H9 (cell line): ENCODE results near the gene CRACR2A. TPM values are rescaled to one million over a fixed set of nuclear protein-coding genes. Genes with fewer than 3 reads are reported as not detected.

Experiments used
- DNase-seq: peaks from one replicate; pipeline ENCODE4 v3.0.0-alpha.2; 2017
- H2AFZ ChIP-seq: one replicate; pipeline ENCODE4 v1.6.1; 2013; ENCODE audit warnings: mild to moderate bottlenecking, low read length, control low read depth, moderate library complexity
- H2AK5ac ChIP-seq: 2 replicates; pipeline ENCODE4 v1.6.1; 2013; ENCODE audit warnings: low read length, control low read depth, mixed read lengths; ENCODE audit not compliant: insufficient read length
- H2BK120ac ChIP-seq: one replicate; pipeline ENCODE4 v1.6.1; 2013; ENCODE audit warnings: low read depth, mild to moderate bottlenecking, low read length, control low read depth, inconsistent platforms; ENCODE audit not compliant: poor library complexity, severe bottlenecking
- H2BK12ac ChIP-seq: 2 replicates; pipeline ENCODE4 v1.6.1; 2013; ENCODE audit warnings: low read length, control low read depth, mixed read lengths, low read depth; ENCODE audit not compliant: insufficient read length
- H2BK15ac ChIP-seq: 2 replicates; pipeline ENCODE4 v1.6.1; 2013; ENCODE audit warnings: low read depth, low read length, control low read depth
- H2BK20ac ChIP-seq: one replicate; pipeline ENCODE4 v1.6.1; 2013; ENCODE audit warnings: low read depth, mild to moderate bottlenecking, low read length, control low read depth, inconsistent platforms; ENCODE audit not compliant: poor library complexity, severe bottlenecking
- H2BK5ac ChIP-seq: 2 replicates; pipeline ENCODE4 v1.6.1; 2013; ENCODE audit warnings: low read length, control low read depth, mixed read lengths; ENCODE audit not compliant: insufficient read length
- H3K14ac ChIP-seq: 2 replicates; pipeline ENCODE4 v1.6.1; 2013; ENCODE audit warnings: low read length, control low read depth; ENCODE audit not compliant: insufficient read depth
- H3K18ac ChIP-seq: 2 replicates; pipeline ENCODE4 v1.6.1; 2013; ENCODE audit warnings: low read depth, mild to moderate bottlenecking, mixed read lengths, low read length, control low read depth; ENCODE audit not compliant: insufficient read length
- H3K23ac ChIP-seq: 2 replicates; pipeline ENCODE4 v1.6.1; 2013; ENCODE audit warnings: low read length, control low read depth, mixed read lengths, low read depth; ENCODE audit not compliant: insufficient read length
- H3K23me2 ChIP-seq: 2 replicates; pipeline ENCODE4 v1.6.1; 2013; ENCODE audit warnings: low read depth, mild to moderate bottlenecking, mixed read lengths, low read length, control low read depth; ENCODE audit not compliant: insufficient read length, poor library complexity, severe bottlenecking
- H3K27ac ChIP-seq: 2 replicates; pipeline ENCODE4 v1.5.1; 2013; ENCODE audit warnings: low read length, control low read depth, mixed read lengths, low read depth; ENCODE audit not compliant: insufficient read length
- H3K27me3 ChIP-seq: 2 replicates; pipeline ENCODE4 v1.6.1; 2013; ENCODE audit warnings: low read length, control low read depth, inconsistent platforms; ENCODE audit not compliant: insufficient read depth
- H3K4ac ChIP-seq: 2 replicates; pipeline ENCODE4 v1.6.1; 2013; ENCODE audit warnings: low read depth, mild to moderate bottlenecking, control low read depth, inconsistent platforms, low read length, moderate library complexity
- H3K4me1 ChIP-seq: 2 replicates; pipeline ENCODE4 v1.6.1; 2013; ENCODE audit warnings: low read length, control low read depth, inconsistent platforms; ENCODE audit not compliant: insufficient read depth
- H3K4me2 ChIP-seq: 2 replicates; pipeline ENCODE4 v1.6.1; 2013; ENCODE audit warnings: low read length, control low read depth, mixed read lengths; ENCODE audit not compliant: insufficient read length, insufficient read depth
- H3K56ac ChIP-seq: 2 replicates; pipeline ENCODE4 v1.6.1; 2013; ENCODE audit warnings: low read depth, mild to moderate bottlenecking, mixed read lengths, low read length, control low read depth; ENCODE audit not compliant: insufficient read length
- H3K79me1 ChIP-seq: 2 replicates; pipeline ENCODE4 v1.6.1; 2013; ENCODE audit warnings: low read depth, mild to moderate bottlenecking, moderate library complexity, low read length, control low read depth, inconsistent platforms; ENCODE audit not compliant: insufficient read depth, poor library complexity, severe bottlenecking
- H3K79me2 ChIP-seq: 2 replicates; pipeline ENCODE4 v1.6.1; 2013; ENCODE audit warnings: low read length, control low read depth, inconsistent platforms; ENCODE audit not compliant: insufficient read depth
- H3K9ac ChIP-seq: 2 replicates; pipeline ENCODE4 v1.6.1; 2013; ENCODE audit warnings: low read length, control low read depth, mixed read lengths; ENCODE audit not compliant: insufficient read length; ENCODE audit errors: extremely low read depth
- H3K9me3 ChIP-seq: one replicate; pipeline ENCODE4 v1.6.1; 2013; ENCODE audit warnings: low read depth, low read length, inconsistent platforms; ENCODE audit not compliant: control insufficient read depth
- H3T11ph ChIP-seq: one replicate; pipeline ENCODE4 v1.6.1; 2013; ENCODE audit warnings: mild to moderate bottlenecking, low read length, control low read depth, inconsistent platforms
- H4K20me1 ChIP-seq: one replicate; pipeline ENCODE4 v1.6.1; 2013; ENCODE audit not compliant: control insufficient read depth, insufficient read length, insufficient read depth
- H4K5ac ChIP-seq: 2 replicates; pipeline ENCODE4 v1.6.1; 2013; ENCODE audit warnings: low read depth, mild to moderate bottlenecking, mixed read lengths, low read length, control low read depth; ENCODE audit not compliant: insufficient read length
- H4K8ac ChIP-seq: replicated peaks from 2 replicates; pipeline ENCODE4 v1.6.1; 2013; ENCODE audit warnings: low read length, control low read depth, mixed read lengths, low read depth; ENCODE audit not compliant: insufficient read length
- H4K91ac ChIP-seq: 2 replicates; pipeline ENCODE4 v1.6.1; 2013; ENCODE audit warnings: low read depth, mild to moderate bottlenecking, moderate library complexity, mixed read lengths, low read length, control low read depth; ENCODE audit not compliant: insufficient read length
- H3K27ac Mint-ChIP-seq, 3 experiments: 2 replicates in 2 of 3; 3 replicates in 1 of 3; pipeline ENCODE4 v1.8.0; 2020 to 2021; ENCODE audit warnings: mixed read lengths in 3 of 3, mild to moderate bottlenecking in 1 of 3, moderate library complexity in 1 of 3
- H3K27me3 Mint-ChIP-seq: 2 replicates; pipeline ENCODE4 v1.8.0; 2021; ENCODE audit warnings: low read depth, mild to moderate bottlenecking, moderate library complexity, mixed read lengths
- H3K36me3 Mint-ChIP-seq, 3 experiments: 2 replicates in 2 of 3; 3 replicates in 1 of 3; pipeline ENCODE4 v1.8.0; 2020 to 2021; ENCODE audit warnings: low read depth in 3 of 3, mixed read lengths in 3 of 3; ENCODE audit not compliant: insufficient read depth in 1 of 3
- H3K4me1 Mint-ChIP-seq, 2 experiments: 2 replicates each; pipeline ENCODE4 v1.8.0; 2020; ENCODE audit warnings: mixed read lengths in 2 of 2
- H3K4me3 Mint-ChIP-seq, 2 experiments: 2 replicates in 1 of 2; 3 replicates in 1 of 2; pipeline ENCODE4 v1.8.0; 2020 to 2021; ENCODE audit warnings: mild to moderate bottlenecking in 2 of 2, mixed read lengths in 2 of 2, moderate library complexity in 1 of 2
- H3K9me3 Mint-ChIP-seq, 2 experiments: 2 replicates in 1 of 2; 3 replicates in 1 of 2; pipeline ENCODE4 v1.8.0; 2020; ENCODE audit warnings: mild to moderate bottlenecking in 2 of 2, mixed read lengths in 2 of 2, moderate library complexity in 1 of 2
- CTCF ChIP-seq: fragments of 200-600 bp; sonication (generic); conservative IDR thresholded peaks from 3 replicates; pipeline ENCODE4 v1.8.0; 2021; ENCODE audit warnings: antibody characterized with exemption, mild to moderate bottlenecking
- WGBS: extraction: QIAGEN DNeasy Blood & Tissue Kit; methylation state at CpG from one replicate; pipeline ENCODE4 v1.1.7; 2013; ENCODE audit warnings: missing lambda C conversion rate, low lambda C conversion rate, mixed read lengths; ENCODE audit not compliant: insufficient read length; ENCODE audit errors: extremely low coverage; 5-methylcytosine and 5-hydroxymethylcytosine counted together
- total RNA-seq: library from RNA; stranded (reverse); gene quantifications from 2 replicates; pipeline ENCODE4 v1.2.1, GENCODE V29; 2021

The CRACR2A gene
- total RNA-seq, 1 experiment from 2014 or later, result 2.0 TPM

- WGBS, result no CpG with 5 or more reads among the region's 5 CpGs
- no peaks in the 10 kb centered on the region for H3K4me1 ChIP-seq
- H3K36me3 Mint-ChIP-seq, result no peaks in the 10 kb centered on the region; a peak in 1 of 7 replicates
- no peak for TF ChIP-seq CTCF
- H3K23me2 ChIP-seq, result no peaks in the 10 kb centered on the region
- no peak overlapping the region for H2BK120ac ChIP-seq
- H3K18ac ChIP-seq, result no peak overlapping the region
- no peaks in the 10 kb centered on the region for H3K79me1 ChIP-seq
- DNase-seq, result no peak
- H3K27me3 ChIP-seq, result no peaks in the 10 kb centered on the region
- H3K23ac ChIP-seq, result no peak overlapping the region
- H3K9me3 Mint-ChIP-seq, result peaks cover 0 to 3% of the 10 kb centered on the region in 2 experiments; a peak in 2 of 5 replicates
- no peak overlapping the region for H3K14ac ChIP-seq
- no peak overlapping the region for H4K5ac ChIP-seq
- no peaks in the 10 kb centered on the region; a peak in 1 of 4 replicates for H3K4me1 Mint-ChIP-seq
- H3K9ac ChIP-seq, result no peak overlapping the region
- no peak overlapping the region for H3K4me3 Mint-ChIP-seq
- H4K20me1 ChIP-seq, result no peaks in the 10 kb centered on the region
- no peak overlapping the region for H3T11ph ChIP-seq
- H2BK5ac ChIP-seq, result no peak overlapping the region
- H2AK5ac ChIP-seq, result no peak overlapping the region
- H3K27ac ChIP-seq, result no peak overlapping the region
- H3K27ac Mint-ChIP-seq, result no peak overlapping the region
- H3K56ac ChIP-seq, result no peak overlapping the region
- no peaks in the 10 kb centered on the region for H3K9me3 ChIP-seq
- H2BK12ac ChIP-seq, result no peak overlapping the region
- no peaks in the 10 kb centered on the region; the same call in 1 of the 2 replicates for H3K27me3 Mint-ChIP-seq
- H2AFZ ChIP-seq, result no peak overlapping the region
- H4K91ac ChIP-seq, result no peak overlapping the region
- no peak overlapping the region for H3K4ac ChIP-seq
- H3K4me2 ChIP-seq, result no peak overlapping the region
- no peak overlapping the region for H4K8ac ChIP-seq
- no peaks in the 10 kb centered on the region for H3K79me2 ChIP-seq
- no peak overlapping the region for H2BK15ac ChIP-seq
- no peak overlapping the region for H2BK20ac ChIP-seq
Observed at GRCh38 chr12:3775385-3776035, 22.6 kb upstream of the CRACR2A start.
